HG03025 (cell line): ENCODE results near the gene PAX2.

Experiments
- ATAC-seq: cut with Tn5 transposase; IDR thresholded peaks from one replicate; pipeline ENCODE4 v1.9.1; 2021; ENCODE audit warnings: mild to moderate bottlenecking, moderate library complexity; ENCODE audit not compliant: unreplicated experiment, low FRiP score

The PAX2 gene

DNA sequence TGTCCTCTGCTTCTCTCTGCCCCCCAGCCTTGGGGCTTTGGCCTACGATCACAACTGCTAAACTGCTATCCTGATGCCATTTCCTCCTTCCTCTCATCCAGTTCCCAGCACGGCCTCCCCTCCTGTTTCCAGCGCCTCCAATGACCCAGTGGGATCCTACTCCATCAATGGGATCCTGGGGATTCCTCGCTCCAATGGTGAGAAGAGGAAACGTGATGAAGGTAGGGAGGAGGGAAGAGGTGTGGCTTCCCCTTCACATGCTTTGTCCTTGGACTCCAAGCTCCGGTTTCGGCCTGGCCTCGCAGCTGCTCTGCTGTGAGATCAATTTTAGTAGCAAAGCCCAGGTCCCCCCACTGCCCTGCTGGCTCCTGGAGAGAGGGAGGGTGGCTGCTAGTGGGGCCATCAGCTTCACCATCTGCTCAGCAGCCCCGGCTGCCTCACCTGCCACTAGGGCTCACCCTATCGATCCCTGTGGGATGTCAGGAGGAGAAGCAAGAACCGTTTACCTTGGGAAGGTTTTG lies 35.8 kb downstream of the PAX2 start:
- no peak for ATAC-seq

DNA sequence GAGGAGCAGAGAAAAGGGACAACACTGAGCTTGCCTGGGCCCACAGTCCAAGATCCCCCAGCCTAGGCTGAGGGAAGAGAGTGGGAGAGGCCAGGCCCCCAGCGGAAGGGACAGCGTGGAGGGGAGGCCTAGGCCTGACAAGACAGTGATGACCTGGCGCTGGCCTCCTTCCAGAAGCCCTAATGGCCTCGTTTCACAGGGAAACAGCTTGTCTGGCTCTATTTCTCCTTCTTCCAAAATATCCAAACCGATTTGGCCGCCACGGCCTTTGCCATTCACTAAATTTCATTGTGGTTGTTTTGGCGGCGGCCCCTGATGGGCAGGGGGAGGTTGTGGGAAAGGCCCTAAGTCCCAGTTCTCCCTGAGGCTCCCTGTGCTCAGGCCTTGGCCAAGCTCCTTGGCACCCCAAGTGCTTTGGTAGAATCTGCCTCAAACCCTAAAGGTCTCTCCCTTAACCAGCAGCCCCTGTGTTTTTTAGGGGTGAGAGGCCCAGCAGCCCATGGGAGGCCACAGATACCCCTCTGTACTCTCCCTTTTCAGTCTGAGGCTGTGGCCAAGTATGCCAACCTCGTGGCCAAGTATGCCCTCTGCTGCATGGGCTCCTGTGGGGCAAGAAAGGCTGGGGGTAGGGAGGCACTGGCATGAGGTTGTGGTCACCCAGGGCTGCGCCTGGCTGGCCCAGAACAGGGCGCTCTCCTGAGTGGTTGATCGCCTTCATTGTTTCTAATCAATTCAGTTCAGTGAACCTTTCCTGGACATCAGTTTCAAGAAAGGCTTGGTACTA lies 37.3 kb downstream of the PAX2 start:
- ATAC-seq, result no peak

DNA sequence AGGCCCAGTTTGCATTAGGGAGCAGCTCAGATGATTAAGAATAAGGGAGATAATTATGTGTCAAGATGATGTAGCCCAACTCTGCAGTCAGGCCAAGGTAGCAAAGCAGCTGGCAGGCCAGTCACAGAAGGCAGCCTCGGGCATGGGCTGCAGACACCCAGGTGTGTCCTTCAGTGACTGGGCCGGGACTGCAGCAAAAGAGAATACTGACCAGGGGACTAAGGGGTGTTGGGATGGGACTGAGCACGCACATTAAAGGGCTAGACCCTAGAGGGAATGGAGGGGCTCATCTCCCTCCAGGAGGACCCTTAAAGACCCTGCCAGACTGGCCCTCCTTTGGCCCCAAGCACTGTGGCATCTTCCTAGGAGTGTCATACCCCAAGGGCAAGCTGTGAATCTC lies 38.7 kb downstream of the PAX2 start:
- no peak for ATAC-seq

DNA sequence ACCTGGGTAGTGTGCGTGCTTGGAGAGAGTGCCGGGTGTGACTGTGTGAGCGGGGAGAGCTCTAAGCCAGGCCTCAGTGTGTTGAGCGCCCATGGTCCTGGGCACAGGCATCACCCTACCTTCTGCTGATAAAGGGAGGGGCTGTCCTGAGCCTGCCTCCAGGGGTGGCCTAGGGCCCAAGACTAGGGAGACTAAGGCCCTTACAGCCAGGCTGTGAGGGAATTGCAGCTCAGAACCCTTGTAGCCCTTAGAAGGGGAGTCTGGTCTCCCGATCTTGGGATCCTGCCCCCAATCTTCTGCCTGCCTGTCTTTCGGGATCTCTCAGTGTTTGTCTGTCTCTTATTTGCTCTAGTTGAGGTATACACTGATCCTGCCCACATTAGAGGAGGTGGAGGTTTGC lies 41.2 kb downstream of the PAX2 start:
- no peak for ATAC-seq

DNA sequence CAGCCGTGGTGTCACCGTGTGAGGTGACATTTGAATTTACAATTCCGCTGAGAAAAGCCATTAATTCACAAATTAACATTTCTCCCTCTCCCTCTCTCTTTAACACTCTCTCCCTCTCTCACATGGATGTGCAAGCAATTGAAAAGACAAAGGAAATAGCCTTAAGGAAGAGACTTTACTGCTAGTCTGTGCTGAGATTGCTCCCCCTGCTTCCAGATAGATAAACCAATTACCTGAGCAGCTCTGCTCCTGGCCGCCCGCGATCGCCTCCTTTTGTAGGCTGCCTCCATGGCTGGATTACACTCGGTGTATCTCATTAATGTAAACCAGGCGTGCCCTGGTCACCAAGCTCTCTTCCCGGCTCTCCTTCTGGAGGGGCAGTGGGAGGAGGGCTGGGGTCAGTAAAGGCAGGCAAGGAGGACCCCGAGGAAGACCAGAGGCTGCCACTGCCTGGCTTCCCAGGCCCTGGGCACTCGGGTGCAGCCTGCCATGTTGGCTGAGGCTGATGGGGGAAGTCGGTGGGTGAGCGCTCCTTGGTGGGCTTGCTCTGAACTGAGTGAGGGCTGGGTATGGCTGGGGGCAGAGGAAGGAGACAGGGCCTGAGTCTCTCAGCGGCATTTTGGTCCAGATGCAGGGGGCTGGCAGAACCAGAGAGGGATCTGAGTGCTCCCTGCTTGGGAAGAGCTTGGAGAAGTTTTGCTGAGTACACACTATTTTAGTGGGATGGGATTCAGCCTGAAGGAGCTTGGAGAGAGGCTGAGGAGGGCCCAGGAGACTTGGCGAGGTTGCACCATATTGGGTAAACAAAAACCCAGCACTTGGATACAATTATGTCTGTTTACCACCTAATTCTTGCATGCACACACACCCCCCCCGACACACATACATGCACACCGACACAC lies 42.9 kb downstream of the PAX2 start:
- no peak for ATAC-seq

DNA sequence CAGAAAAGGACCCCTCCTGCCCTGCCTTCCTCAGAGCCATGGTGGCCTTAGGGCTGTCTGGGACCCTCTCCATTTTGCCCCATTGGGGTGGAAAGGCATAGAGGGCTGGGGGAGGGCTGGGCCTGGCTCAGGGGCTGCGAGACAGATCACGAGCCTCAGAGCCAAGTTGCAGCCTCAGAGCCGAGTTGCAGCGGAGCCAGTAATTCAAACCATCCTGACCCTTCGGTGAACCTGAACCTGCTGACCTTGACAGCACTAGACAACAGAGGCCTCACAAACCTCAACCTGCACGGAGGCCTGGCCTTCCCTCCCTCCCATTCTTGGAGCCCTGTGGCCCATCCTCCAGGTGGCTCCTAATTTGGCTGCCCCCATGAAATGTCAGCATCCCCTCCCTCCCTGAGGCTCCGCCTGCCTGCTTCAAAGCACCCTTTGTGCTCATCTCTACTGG lies 45.4 kb downstream of the PAX2 start:
- no peak for ATAC-seq

DNA sequence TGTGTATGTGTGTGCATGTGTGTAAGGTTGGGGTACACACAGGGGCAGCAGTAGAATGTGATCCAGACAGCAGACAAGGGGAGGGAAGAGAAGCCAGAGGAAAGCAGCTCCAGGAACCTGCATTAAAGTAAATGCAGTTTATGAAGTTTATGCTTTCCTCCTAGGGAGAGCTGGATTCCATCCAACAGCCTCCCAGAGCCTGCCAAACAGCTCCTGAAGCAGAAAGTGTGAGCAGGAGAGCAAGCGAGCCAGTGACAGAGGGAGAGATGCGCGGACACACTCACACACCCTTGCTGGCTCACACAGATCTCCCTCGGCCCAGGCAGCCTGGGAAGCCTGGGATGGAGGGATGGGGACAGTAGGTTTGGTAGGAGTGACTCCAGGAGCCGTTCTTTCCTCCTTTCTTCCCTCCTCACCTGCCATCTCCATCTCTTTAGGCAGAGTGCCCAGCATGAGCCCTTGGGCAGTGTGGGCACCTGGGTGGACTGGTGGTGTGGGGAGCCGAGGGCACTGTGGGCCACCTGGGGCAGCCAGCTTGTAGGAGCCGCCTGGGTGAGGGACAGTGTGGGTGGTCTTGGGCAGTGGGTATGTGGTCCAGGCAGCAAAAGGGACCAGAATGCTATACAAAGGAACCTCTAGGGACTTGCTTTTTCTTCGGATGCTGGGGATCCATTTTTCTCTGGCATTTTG lies 46.1 kb downstream of the PAX2 start:
- ATAC-seq, result no peak

DNA sequence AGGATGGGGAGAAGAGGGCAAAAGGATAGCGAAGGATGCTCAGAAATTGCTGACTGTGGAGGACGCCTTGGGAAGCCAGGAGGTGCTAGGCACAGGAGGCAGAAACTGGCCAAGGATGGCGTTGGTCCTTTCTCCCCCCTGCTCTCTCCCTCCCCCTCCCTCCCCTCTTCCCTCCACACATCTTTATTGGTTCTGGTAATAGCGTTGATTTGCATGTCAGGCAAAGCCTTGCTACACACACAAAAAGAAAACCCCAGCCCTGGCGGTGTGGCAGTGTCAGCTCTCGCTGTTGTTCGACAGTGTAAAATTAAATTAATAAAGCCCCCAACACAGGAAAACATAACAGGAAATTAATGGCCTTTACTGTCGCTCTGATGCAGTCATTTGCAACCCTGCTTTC lies 47.2 kb downstream of the PAX2 start:
- ATAC-seq, result no peak

DNA sequence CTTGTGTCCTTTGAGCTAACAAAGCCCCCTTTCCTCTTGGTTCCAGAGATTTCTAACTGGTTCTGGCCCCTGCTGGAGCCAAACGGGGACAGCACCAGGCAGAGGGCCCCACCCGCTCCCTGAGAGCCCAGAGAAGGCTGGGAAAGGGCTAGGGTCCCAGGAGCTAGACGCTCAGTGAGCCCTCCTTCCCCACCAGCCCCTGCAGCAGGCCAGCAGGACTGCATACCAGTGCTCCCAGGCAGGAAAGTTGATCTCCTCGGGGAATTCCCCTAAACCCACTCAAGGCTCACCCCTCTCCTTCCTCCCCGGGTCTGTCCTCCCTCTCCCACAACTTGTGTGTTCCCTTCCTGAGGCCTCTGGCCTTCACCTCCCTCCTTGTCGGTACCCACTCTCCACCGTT lies 47.7 kb downstream of the PAX2 start:
- ATAC-seq, result no peak

DNA sequence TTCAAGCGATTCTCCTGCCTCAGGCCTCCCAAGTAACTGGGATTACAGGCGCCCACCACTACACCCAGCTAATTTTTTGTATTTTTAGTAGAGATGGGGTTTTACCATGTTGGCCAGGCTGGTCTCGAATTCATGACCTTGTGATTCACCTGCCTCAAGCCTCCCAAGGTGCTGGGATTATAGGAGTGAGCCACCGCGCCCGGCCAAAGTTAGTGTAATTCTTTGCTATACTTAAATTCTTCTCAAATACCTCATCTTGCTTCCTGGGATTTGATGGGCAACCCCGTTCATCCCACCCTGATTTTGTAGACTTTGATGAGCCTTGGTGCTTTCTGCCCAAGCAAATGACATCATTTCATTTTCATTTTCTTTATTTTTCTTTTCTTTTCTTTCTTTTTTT lies 54.5 kb downstream of the PAX2 start:
- no peak for ATAC-seq

DNA sequence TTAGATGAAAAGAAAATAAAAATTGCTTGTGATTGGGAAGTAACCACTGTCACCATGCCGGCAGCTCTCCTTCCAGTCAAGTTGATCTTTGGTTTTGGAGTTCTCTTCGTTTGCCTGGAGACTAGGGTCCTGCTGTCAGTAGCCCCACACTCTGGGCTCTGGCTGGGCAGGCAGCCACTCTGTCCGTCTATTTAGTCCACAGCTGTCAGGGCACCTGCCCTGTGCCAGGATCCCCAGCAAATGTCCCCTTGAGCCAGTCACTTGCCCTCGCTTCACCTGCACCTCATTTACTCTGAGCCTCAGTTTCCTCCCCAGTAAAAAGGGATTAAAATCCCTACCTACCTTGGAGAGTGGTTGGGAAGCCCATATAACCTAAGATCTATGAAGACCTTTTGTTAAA lies 55.5 kb downstream of the PAX2 start:
- ATAC-seq, result no peak

DNA sequence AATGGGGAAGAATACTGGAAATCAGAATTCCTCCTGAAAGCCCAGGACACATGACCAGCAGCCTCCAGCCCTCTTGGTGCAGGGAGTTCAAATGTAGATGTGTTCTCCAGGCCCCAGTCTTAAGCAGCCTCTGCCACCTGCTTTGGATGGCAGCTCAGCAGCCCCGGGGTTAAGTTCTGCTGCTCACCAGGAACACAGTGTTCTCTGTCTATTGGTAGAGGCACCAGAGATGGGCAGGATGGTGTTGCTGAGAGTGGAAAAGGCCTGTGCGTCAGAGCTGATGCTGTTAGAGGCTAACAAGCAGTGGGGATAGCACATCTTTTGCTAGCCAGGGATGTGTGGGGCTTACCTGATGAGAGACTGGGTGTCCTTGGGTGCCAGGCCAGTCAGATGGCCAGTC lies 56.8 kb downstream of the PAX2 start:
- no peak for ATAC-seq

DNA sequence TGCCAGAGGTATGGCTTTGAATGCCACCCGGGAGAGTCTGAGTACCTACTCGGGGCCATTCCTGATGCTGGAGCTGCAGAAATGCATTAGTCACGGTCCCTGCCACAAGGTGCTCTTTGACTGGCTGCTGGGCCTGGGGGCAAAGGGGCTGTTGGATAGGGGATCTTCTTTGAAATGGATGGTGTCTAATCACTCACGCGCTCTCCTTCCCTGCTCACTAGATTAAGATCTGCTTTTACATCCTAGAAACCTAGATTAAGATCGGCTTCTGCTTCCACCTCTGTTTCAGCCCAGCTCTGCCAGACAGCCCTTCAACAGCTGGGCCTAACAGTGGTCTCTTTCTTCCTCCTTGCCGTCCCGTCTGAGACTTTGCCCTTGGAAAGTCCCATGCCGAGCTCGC lies 57.2 kb downstream of the PAX2 start:
- ATAC-seq, result no peak

DNA sequence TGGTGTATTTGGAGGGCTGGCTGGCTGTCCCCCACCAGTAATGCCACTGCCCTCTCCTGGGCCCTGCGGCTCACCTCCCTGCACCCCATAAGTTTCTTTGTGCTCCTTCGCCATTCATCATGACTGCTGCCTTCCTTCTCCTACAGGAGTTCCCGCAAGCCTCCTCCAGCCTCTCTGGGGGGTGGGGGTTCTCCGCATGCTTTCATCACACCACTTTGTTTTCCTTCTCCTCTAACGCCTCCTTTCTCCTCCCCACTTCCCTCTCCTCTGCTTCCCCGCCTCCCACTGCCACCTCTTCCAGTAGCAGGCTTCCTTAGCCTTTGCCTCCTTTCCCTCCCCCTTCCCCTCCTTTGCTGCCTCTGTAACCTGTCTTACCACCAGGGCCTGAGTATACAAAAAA lies 58.1 kb downstream of the PAX2 start:
- no peak for ATAC-seq

DNA sequence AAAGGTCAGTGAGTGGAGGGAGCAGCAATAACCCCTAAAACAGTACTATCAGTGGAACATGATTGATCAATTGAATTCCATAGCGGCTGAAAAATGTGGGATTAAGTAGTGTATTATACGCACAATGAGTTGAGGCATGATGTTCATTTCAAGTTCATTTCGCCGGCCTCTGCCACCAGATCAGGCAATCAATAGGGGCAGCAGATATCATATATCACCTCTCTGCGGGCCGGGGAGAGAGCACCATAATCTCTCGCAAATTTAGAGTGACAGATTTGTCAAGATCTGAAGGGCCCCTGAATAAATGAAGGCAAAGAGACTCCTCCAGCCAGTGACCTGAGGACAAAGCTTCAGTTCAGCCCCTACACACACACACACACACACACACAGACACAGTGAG lies 58.5 kb downstream of the PAX2 start:
- ATAC-seq, result no peak

DNA sequence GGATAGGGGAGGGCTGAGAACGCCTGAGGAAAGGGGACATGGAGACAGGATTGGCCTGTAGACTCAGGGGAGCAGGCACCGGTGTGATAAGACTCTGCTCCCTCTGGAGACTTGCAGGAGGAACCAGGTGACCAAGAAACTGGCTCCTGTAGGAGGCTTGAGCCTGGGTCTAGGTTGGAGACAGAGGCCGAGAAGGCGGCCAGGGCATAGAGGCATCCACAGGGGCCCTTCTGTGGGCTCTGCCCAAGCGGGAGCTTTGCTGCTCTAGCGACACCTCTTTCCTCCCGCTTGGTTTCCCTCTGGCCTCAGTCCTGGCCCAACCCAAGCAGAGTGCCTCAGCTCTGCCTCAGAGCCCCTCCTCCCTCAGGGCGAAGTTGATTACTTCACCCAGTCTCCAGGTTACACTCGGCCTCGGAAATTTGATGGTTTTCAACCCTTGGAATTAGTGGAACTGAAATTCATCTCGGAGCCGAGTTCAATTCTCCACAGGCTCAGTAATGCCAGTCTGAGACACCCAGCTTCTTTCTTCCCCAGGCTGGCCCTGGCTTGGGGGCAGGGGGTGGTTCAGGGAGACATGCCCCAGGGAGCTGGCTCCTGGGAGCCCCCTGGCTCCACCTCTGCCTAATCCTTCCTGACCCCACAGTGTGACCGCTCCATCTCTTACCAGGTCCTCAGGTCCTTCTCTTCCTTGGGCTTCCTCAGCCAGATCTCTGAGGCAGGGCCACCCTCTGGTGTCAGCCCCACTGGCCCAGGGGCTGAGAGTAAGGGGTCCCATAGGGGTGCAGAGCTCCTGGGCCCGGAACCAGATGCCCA lies 60.4 kb downstream of the PAX2 start:
- no peak for ATAC-seq

DNA sequence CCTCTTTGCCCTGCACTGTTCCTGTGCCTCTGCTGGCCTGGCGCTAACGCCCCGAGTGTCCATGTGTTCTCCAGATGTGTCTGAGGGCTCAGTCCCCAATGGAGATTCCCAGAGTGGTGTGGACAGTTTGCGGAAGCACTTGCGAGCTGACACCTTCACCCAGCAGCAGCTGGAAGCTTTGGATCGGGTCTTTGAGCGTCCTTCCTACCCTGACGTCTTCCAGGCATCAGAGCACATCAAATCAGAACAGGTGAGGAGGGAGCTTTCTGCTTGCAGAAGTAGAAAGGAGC lies 60.9 kb downstream of the PAX2 start:
- ATAC-seq, result no peak

DNA sequence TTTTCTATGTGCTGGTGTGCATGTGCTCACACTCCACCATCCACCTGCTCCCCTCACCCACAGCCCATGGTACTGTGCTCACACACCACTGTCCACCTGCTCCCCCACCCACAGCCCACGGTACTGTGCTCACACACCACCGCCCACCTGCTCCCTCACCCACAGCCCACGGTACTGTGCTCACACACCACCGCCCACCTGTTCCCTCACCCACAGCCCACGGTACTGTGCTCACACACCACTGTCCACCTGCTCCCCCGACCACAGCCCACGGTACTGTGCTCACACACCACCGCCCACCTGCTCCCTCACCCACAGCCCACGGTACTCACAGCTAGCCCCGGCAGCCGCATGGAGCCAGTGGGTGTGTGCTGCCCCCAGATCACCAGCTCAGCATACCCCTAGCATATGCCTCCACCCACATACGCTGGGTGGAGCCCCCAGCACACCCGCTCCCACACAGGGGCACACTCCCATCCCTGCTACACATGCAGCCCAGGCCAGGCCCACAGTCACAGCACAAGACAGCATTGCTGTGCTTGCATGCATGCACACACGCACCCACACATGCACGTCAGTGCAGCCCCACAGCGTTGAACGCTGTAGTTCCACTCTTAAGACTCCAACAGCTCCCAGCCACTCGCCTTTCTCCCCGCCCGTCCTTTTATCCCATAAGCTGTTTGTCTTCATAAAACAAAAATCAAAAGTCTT lies 62.0 kb downstream of the PAX2 start:
- ATAC-seq, result no peak

DNA sequence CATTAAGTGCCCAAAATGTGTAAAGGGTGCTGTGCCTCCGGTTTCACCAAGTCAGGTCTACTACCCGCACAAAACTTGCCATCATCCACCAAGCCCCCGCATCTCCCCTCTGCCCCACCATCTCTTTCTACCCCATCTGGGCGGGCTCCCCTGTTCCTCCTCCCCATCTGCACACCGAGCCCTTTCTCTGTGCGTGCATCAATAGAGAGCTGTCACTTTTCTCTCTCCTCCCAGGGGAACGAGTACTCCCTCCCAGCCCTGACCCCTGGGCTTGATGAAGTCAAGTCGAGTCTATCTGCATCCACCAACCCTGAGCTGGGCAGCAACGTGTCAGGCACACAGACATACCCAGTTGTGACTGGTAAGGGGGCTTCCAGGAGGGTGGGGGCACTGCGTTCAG lies 63.5 kb downstream of the PAX2 start:
- no peak for ATAC-seq
